ENCODE data around the gene CTCFL.

DNA sequence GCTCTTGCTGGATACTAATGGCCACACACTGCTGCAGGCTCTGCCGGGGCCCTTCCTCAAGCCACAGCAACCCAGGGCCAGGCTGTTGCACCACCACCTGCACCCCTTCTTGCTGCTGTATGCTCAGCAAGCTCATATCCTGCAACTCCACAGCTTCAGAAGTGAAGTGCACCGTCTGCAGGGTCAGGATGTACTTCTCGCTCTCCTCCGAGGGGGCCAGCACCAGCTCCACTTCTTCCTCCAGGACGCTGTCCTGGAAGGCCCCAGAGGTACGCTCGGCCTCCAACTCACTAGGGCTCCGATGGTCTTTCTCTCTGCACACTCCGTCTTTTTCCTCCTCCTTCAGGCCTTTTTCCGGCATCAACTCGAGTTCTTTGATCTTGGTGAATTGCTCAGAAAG lies 1.2 kb downstream of the CTCFL start:
- TF ChIP-seq CTCF (IDR thresholded peaks at IDR 0.05 in 8 of 11, conservative IDR thresholded peaks at IDR 0.05 in 3 of 11): no peak
- no peak for TF ChIP-seq POLR2AphosphoS5 (IDR thresholded peaks at IDR 0.05)

Measured in spleen (tissue), 7 donors.